GM23248 (cell line): Measurements from ENCODE around the gene MICAL1.

ENCODE experiments used
- EZH2 ChIP-seq: fragments of 200-600 bp; sonication (generic); IDR thresholded peaks from 2 replicates; pipeline ENCODE4 v1.6.1; 2018; ENCODE audit warnings: antibody characterized with exemption, mild to moderate bottlenecking; ENCODE audit not compliant: insufficient read depth, poor library complexity, severe bottlenecking
- EZH2phosphoT487 ChIP-seq: fragments of 200-600 bp; sonication (generic); IDR thresholded peaks from 2 replicates; pipeline ENCODE4 v1.6.1; 2018; ENCODE audit warnings: antibody characterized with exemption, moderate library complexity, mild to moderate bottlenecking, low read depth; ENCODE audit not compliant: insufficient read depth

GRCh38 chr6:109455437-109456110, at the start of gene MICAL1:
- no peak for TF ChIP-seq EZH2
- no peak for TF ChIP-seq EZH2phosphoT487
